ENCODE data around the gene PPP2R2B. TPM values are rescaled to one million over a fixed set of nuclear protein-coding genes. Genes with fewer than 3 reads are reported as not detected.

PPP2R2B gene
- total RNA-seq, 4 donors from 2014 or later, result 9.4 to 29.4 (median 20.7) TPM

DNA sequence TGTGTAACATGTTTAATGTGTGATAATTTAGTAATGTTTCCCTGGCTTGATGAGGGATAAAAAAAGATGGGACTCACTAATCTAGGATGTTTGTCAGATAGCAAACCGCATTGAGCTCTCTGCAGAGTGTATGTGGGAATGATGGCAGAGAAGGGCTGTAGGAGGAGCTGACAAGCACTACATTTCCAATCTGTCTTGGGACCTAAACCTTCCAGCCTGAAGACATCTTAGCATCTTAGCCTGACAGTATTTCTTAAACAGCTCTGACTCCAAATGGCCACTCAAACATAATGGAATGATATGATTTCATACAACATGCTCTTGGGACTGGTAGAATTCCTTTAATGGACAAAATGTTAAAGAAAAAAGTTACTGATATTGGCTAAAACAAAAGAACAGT, 116.7 kb downstream of the PPP2R2B start:
- Histone ChIP-seq H3K27me3 (no peaks in the 10 kb centered on the region), H3K4me1 (peaks cover 0 to 15% (median 1%) of the 10 kb centered on the region in 4 donors), H3K4me3 (no peak overlapping the region), H3K9me3 (no peaks in the 10 kb centered on the region), H3K27ac (no peak overlapping the region), H3K36me3 (no peaks in the 10 kb centered on the region)
- 70 to 76% methylated on average over 1 of the region's 1 CpG for WGBS, 2 donors
- TF ChIP-seq EP300 (IDR thresholded peaks at IDR 0.05) (no peak), POLR2A (IDR thresholded peaks at IDR 0.05) (no peak), CTCF (IDR thresholded peaks at IDR 0.05) (no peak)
- DNase-seq (ENCODE audit: low spot score in 2 of 2), result no peak

- Histone ChIP-seq H3K36me3 (no peaks in the 10 kb centered on the region), H3K4me3 (no peak overlapping the region), H3K27ac (no peak overlapping the region), H3K4me1 (peaks cover 0 to 20% (median 1%) of the 10 kb centered on the region in 4 donors), H3K27me3 (no peaks in the 10 kb centered on the region), H3K9me3 (no peaks in the 10 kb centered on the region)
- DNase-seq (ENCODE audit: low spot score in 2 of 2), result no peak
- TF ChIP-seq EP300 (IDR thresholded peaks at IDR 0.05) (no peak), POLR2A (IDR thresholded peaks at IDR 0.05) (no peak)
Measured at GRCh38 chr5:146758938-146759337, 119.6 kb downstream of the PPP2R2B start.

GRCh38 chr5:146758076-146758475, 120.5 kb downstream of the PPP2R2B start:
- H3K4me3 ChIP-seq, result no peak overlapping the region
- H3K27ac ChIP-seq, result no peak overlapping the region
- peaks cover 0 to 20% (median 1%) of the 10 kb centered on the region in 4 donors for H3K4me1 ChIP-seq
- DNase-seq (ENCODE audit: low spot score in 2 of 2), result no peak
- no peaks in the 10 kb centered on the region for H3K27me3 ChIP-seq
- H3K9me3 ChIP-seq, result no peaks in the 10 kb centered on the region
- H3K36me3 ChIP-seq, result no peaks in the 10 kb centered on the region
- TF ChIP-seq EP300 (IDR thresholded peaks at IDR 0.05) (no peak), POLR2A (IDR thresholded peaks at IDR 0.05) (no peak), CTCF (IDR thresholded peaks at IDR 0.05) (no peak)
- 40 to 66% methylated on average over 1 of the region's 1 CpG for WGBS, 2 donors

GRCh38 chr5:146756546-146756945, 122.0 kb downstream of the PPP2R2B start:
- TF ChIP-seq EP300 (IDR thresholded peaks at IDR 0.05) (no peak), CTCF (IDR thresholded peaks at IDR 0.05) (no peak), POLR2A (IDR thresholded peaks at IDR 0.05) (no peak)
- Histone ChIP-seq H3K4me3 (no peak overlapping the region), H3K27me3 (no peaks in the 10 kb centered on the region), H3K9me3 (no peaks in the 10 kb centered on the region), H3K36me3 (no peaks in the 10 kb centered on the region), H3K4me1 (peaks cover 0 to 20% (median 1%) of the 10 kb centered on the region in 4 donors), H3K27ac (no peak overlapping the region)
- WGBS, 2 donors, result 42 to 44% methylated on average over 1 of the region's 1 CpG
- no peak for DNase-seq (ENCODE audit: low spot score in 2 of 2)

- WGBS, 2 donors, result 43 to 50% methylated on average over 2 of the region's 2 CpGs
- Histone ChIP-seq H3K27ac (peak overlapping the region in 1 of 4 donors; percentile 33), H3K27me3 (no peaks in the 10 kb centered on the region), H3K36me3 (no peaks in the 10 kb centered on the region), H3K9me3 (no peaks in the 10 kb centered on the region), H3K4me3 (no peak overlapping the region), H3K4me1 (peaks cover 0 to 20% (median 1%) of the 10 kb centered on the region in 4 donors)
- DNase-seq (ENCODE audit: low spot score in 2 of 2), result no peak
- no peak for TF ChIP-seq POLR2A (IDR thresholded peaks at IDR 0.05)
- TF ChIP-seq EP300 (IDR thresholded peaks at IDR 0.05), result no peak
- TF ChIP-seq CTCF (IDR thresholded peaks at IDR 0.05), result no peak
Measured at GRCh38 chr5:146755793-146756192, 122.8 kb downstream of the PPP2R2B start.

- TF ChIP-seq POLR2A (IDR thresholded peaks at IDR 0.05) (no peak), EP300 (IDR thresholded peaks at IDR 0.05) (no peak), CTCF (IDR thresholded peaks at IDR 0.05) (no peak)
- DNase-seq (ENCODE audit: low spot score in 2 of 2), result no peak
- H3K4me3 ChIP-seq, result no peak overlapping the region
- no peaks in the 10 kb centered on the region for H3K27me3 ChIP-seq
- H3K4me1 ChIP-seq, result peaks cover 0 to 15% (median 1%) of the 10 kb centered on the region in 4 donors
- H3K36me3 ChIP-seq, result no peaks in the 10 kb centered on the region
- H3K27ac ChIP-seq, result no peak overlapping the region
- H3K9me3 ChIP-seq, result no peaks in the 10 kb centered on the region
Measured at GRCh38 chr5:146754621-146755020, 123.9 kb downstream of the PPP2R2B start.
